CD14-positive monocyte (primary cell): ENCODE measurements around the gene ARL14EP. TPM values are rescaled to one million over a fixed set of nuclear protein-coding genes. Genes with fewer than 3 reads are reported as not detected.

Source experiments
- DNase-seq, 3 donors: peaks; one replicate each; pipeline ENCODE4 v3.0.0-alpha.2; 2011 to 2022
- H2AFZ ChIP-seq: 2 replicates; pipeline ENCODE4 v1.6.0; 2012; ENCODE audit warnings: mild to moderate bottlenecking, low read depth, low read length, inconsistent platforms; ENCODE audit not compliant: insufficient read depth, poor library complexity, severe bottlenecking
- H3K27ac ChIP-seq, 2 donors: 1 replicate in 1 of 2; 2 replicates in 1 of 2; pipeline ENCODE4 v1.5.1; 2012 to 2013; ENCODE audit warnings: low read length in 2 of 2, control low read depth in 1 of 2, inconsistent platforms in 1 of 2, low read depth in 1 of 2, mild to moderate bottlenecking in 1 of 2
- H3K27me3 ChIP-seq, 2 donors: one replicate each; pipeline versions ENCODE4 v1.6.0 to v1.6.1; 2011 to 2013; ENCODE audit warnings: low read length in 2 of 2; ENCODE audit not compliant: control insufficient read depth in 2 of 2, insufficient read depth in 2 of 2
- H3K36me3 ChIP-seq, 2 donors: replicated peaks in 1 of 2; 1 replicate in 1 of 2; 2 replicates in 1 of 2; pipeline versions ENCODE4 v1.5.1 to v1.6.1; 2012 to 2013; ENCODE audit warnings: low read length in 2 of 2, control low read depth in 1 of 2, inconsistent platforms in 1 of 2, mild to moderate bottlenecking in 1 of 2; ENCODE audit not compliant: insufficient read depth in 2 of 2, control insufficient read depth in 1 of 2
- H3K4me1 ChIP-seq, 2 donors: 1 replicate in 1 of 2; 2 replicates in 1 of 2; pipeline versions ENCODE4 v1.5.1 to v1.6.1; 2012 to 2013; ENCODE audit warnings: low read length in 2 of 2, control low read depth in 1 of 2, inconsistent platforms in 1 of 2, mild to moderate bottlenecking in 1 of 2, moderate library complexity in 1 of 2; ENCODE audit not compliant: insufficient read depth in 2 of 2, control insufficient read depth in 1 of 2
- H3K4me2 ChIP-seq: replicated peaks from 2 replicates; pipeline ENCODE3; 2012; ENCODE audit warnings: low read length, moderate library complexity, mild to moderate bottlenecking; ENCODE audit not compliant: poor library complexity, severe bottlenecking; ENCODE audit errors: extremely low read depth
- H3K4me3 ChIP-seq, 3 experiments: fragments of 200-600 bp in 1 of 3; sonication (generic) in 1 of 3; replicated peaks in 1 of 3; 1 replicate in 2 of 3; 2 replicates in 1 of 3; pipeline ENCODE4 v1.5.1; 2011 to 2013; ENCODE audit warnings: low read length in 3 of 3, mild to moderate bottlenecking in 3 of 3, control low read depth in 2 of 3, low read depth in 2 of 3, inconsistent platforms in 1 of 3, moderate library complexity in 1 of 3
- H3K79me2 ChIP-seq: 2 replicates; pipeline ENCODE4 v1.6.0; 2012; ENCODE audit warnings: mild to moderate bottlenecking, control low read depth, inconsistent platforms, low read length, moderate library complexity; ENCODE audit not compliant: insufficient read depth
- H3K9ac ChIP-seq: 2 replicates; pipeline ENCODE4 v1.6.0; 2017; ENCODE audit warnings: low read length, mild to moderate bottlenecking; ENCODE audit not compliant: insufficient read depth, poor library complexity, severe bottlenecking
- H3K9me3 ChIP-seq, 2 donors: replicated peaks in 1 of 2; 1 replicate in 1 of 2; 2 replicates in 1 of 2; pipeline versions ENCODE4 v1.5.1 to v1.6.1; 2012 to 2013; ENCODE audit warnings: low read length in 2 of 2, control low read depth in 1 of 2; ENCODE audit not compliant: control insufficient read depth in 1 of 2, insufficient read depth in 1 of 2
- H4K20me1 ChIP-seq: 2 replicates; pipeline ENCODE4 v1.6.0; 2012; ENCODE audit warnings: mild to moderate bottlenecking, low read length, control low read depth, moderate library complexity; ENCODE audit not compliant: insufficient read depth
- H3K27ac Mint-ChIP-seq, 7 donors: one replicate each; pipeline ENCODE4 v1.8.0; 2020; ENCODE audit warnings: mild to moderate bottlenecking in 7 of 7, mixed read lengths in 7 of 7, moderate library complexity in 6 of 7, inconsistent platforms in 2 of 7
- H3K27me3 Mint-ChIP-seq, 3 donors: one replicate each; pipeline ENCODE4 v1.8.0; 2021 to 2022; ENCODE audit warnings: low read depth in 3 of 3, mild to moderate bottlenecking in 3 of 3, mixed read lengths in 3 of 3, moderate library complexity in 3 of 3, inconsistent platforms in 1 of 3
- H3K36me3 Mint-ChIP-seq, 2 donors: one replicate each; pipeline ENCODE4 v1.8.0; 2020; ENCODE audit warnings: mixed read lengths in 2 of 2, inconsistent platforms in 1 of 2, mild to moderate bottlenecking in 1 of 2
- H3K4me1 Mint-ChIP-seq: one replicate; pipeline ENCODE4 v1.8.0; 2020; ENCODE audit warnings: mild to moderate bottlenecking, mixed read lengths
- H3K4me3 Mint-ChIP-seq, 2 donors: one replicate each; pipeline ENCODE4 v1.8.0; 2020; ENCODE audit warnings: mild to moderate bottlenecking in 2 of 2, mixed read lengths in 2 of 2, moderate library complexity in 1 of 2
- H3K9me3 Mint-ChIP-seq, 7 donors: one replicate each; pipeline ENCODE4 v1.8.0; 2020 to 2022; ENCODE audit warnings: mixed read lengths in 7 of 7, mild to moderate bottlenecking in 6 of 7, moderate library complexity in 6 of 7, inconsistent platforms in 2 of 7
- WGBS: methylation state at CpG from one replicate; pipeline ENCODE4 v1.1.5; 2013; ENCODE audit warnings: missing lambda C conversion rate; ENCODE audit not compliant: insufficient coverage; 5-methylcytosine and 5-hydroxymethylcytosine counted together
- intact Hi-C, 2 donors: fragments of 100-400 bp; cut with micrococcal nuclease; formaldehyde crosslinking; loops; one replicate each; pipeline versions ENCODE4 v1.15.0 to v1.15.1; 2023
- polyA plus RNA-seq, 3 donors: library from polyadenylated mRNA; depleted of rRNA in 1 of 3; unstranded in 2 of 3; stranded (reverse) in 1 of 3; fragments of 300-500 nt in 2 of 3; fragments of >200 nt in 1 of 3; fragmentation: Illumina TruSeq in 2 of 3; gene quantifications; 1 replicate in 2 of 3; 2 replicates in 1 of 3; pipeline ENCODE4 v1.2.3, GENCODE V29; 2012 to 2021
- TF ChIP-seq, protein P1 (sequence below): fragments of 200-600 bp; IDR thresholded peaks from one replicate; pipeline ENCODE4 v1.8.0; 2022; ENCODE audit warnings: antibody characterized with exemption, mild to moderate bottlenecking

The ARL14EP gene
- polyA plus RNA-seq, 3 donors, result 9.9 to 32.2 (median 21.2) TPM

DNA sequence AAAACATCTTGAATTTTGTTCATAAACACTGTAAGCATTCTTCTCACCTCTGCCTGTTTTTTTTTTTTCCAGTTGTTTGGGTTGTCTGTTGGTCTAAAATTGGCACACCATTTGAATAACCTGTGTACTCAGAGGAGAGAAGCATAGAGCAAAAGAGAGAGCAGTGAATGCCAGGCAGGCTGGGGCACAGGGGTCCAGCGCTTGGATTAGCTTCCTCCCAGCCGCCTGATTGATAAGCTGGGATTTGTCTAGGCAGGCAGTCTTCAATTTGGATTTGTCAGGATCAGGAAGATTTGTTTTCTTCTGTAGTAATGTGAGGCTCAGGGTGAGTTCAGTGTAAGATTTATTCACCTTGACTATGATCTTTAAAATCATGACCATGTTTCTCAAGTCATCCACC is 59.0 kb downstream of the ARL14EP start:
- H4K20me1 ChIP-seq, result no peaks in the 10 kb centered on the region
- no peaks in the 10 kb centered on the region for H3K9me3 ChIP-seq
- TF ChIP-seq, protein P1, sequence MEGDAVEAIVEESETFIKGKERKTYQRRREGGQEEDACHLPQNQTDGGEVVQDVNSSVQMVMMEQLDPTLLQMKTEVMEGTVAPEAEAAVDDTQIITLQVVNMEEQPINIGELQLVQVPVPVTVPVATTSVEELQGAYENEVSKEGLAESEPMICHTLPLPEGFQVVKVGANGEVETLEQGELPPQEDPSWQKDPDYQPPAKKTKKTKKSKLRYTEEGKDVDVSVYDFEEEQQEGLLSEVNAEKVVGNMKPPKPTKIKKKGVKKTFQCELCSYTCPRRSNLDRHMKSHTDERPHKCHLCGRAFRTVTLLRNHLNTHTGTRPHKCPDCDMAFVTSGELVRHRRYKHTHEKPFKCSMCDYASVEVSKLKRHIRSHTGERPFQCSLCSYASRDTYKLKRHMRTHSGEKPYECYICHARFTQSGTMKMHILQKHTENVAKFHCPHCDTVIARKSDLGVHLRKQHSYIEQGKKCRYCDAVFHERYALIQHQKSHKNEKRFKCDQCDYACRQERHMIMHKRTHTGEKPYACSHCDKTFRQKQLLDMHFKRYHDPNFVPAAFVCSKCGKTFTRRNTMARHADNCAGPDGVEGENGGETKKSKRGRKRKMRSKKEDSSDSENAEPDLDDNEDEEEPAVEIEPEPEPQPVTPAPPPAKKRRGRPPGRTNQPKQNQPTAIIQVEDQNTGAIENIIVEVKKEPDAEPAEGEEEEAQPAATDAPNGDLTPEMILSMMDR, result no peak
- no peak overlapping the region for H2AFZ ChIP-seq
- Mint-ChIP-seq H3K27me3 (peaks cover 0 to 5% (median 2%) of the 10 kb centered on the region in 3 donors), H3K4me3 (no peak overlapping the region), H3K4me1 (no peaks in the 10 kb centered on the region), H3K36me3 (no peaks in the 10 kb centered on the region), H3K9me3 (peaks cover 0 to 2% (median 0%) of the 10 kb centered on the region in 7 donors), H3K27ac (no peak overlapping the region)
- H3K4me2 ChIP-seq, result no peak overlapping the region
- no peaks in the 10 kb centered on the region for H3K79me2 ChIP-seq
- no peak overlapping the region for H3K27ac ChIP-seq
- intact Hi-C loops, result no loop called here
- 93% methylated on average over 2 of the region's 2 CpGs for WGBS
- H3K36me3 ChIP-seq, result no peaks in the 10 kb centered on the region
- H3K4me3 ChIP-seq, result no peak overlapping the region
- H3K4me1 ChIP-seq, result no peaks in the 10 kb centered on the region
- H3K27me3 ChIP-seq, result no peaks in the 10 kb centered on the region
- DNase-seq, result no peak
- H3K9ac ChIP-seq, result no peak overlapping the region

Other genes with a start within 250 kb of the ARL14EP start
- gene FSHB, start 92.1 kb upstream of the ARL14EP start, polyA plus RNA-seq, result not detected